ENCODE results near the gene GSS.
A peak's percentile ranks its signal among the peaks of the same experiment; 100 is the strongest.

The GSS gene

GRCh38 chr20:34970846-34971560, 15.4 kb upstream of the GSS start:
- Mint-ChIP-seq H3K4me1 (no peaks in the 10 kb centered on the region), H3K27me3 (no peaks in the 10 kb centered on the region), H3K27ac (no peak overlapping the region), H3K9me3 (no peaks in the 10 kb centered on the region), H3K4me3 (no peak overlapping the region)
- no peak for DNase-seq
- no peak for ATAC-seq

- Mint-ChIP-seq H3K4me1 (no peaks in the 10 kb centered on the region), H3K27ac (no peak overlapping the region), H3K9me3 (no peaks in the 10 kb centered on the region), H3K4me3 (no peak overlapping the region), H3K27me3 (no peaks in the 10 kb centered on the region)
- ATAC-seq (no peak), DNase-seq (no peak)
These were observed 14.7 kb upstream of the GSS start for GRCh38 chr20:34970193-34970840.

DNA sequence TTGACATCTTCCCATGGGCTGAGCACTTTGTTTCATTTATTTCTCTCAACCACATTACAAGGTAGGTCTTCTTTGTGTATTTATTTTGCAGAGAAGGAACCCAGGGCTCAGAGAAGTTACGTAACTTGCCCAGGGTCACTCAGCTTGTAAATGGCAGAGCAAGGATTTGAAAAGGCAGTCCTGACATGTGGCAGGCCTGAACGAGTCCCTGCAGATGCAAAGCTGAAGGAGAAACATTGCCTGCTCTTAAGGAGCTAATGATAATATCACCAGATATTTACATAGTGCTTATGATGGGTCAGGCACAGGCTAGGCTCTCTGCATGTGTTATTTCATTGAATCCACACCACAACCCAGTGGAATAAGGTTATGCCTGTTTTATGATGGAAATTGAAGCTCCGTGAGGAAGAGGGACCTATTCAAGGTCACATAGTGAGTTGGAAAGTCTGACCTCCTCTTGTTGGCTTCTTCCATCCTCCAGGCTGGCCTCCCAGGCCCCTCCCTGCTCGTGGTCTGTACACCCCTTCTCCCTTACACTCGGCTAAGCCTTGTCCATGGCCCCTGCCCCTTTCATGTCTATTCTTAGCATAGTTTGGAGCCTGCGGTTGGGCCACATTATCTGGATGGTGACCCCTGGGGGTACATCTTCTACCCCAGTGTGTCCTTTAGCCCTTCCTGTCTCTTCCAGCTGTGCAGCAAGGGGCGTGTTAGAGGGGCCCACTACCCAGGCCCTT, 12.6 kb upstream of the GSS start:
- no peaks in the 10 kb centered on the region for H3K9me3 Mint-ChIP-seq
- ATAC-seq, result no peak
- H3K4me3 Mint-ChIP-seq, result no peak overlapping the region
- no peaks in the 10 kb centered on the region for H3K27me3 Mint-ChIP-seq
- no peaks in the 10 kb centered on the region for H3K4me1 Mint-ChIP-seq
- peak overlapping the region; percentile 61 to 83 for H3K27ac Mint-ChIP-seq
- DNase-seq, result no peak

GRCh38 chr20:34967421-34967820, 11.8 kb upstream of the GSS start:
- Mint-ChIP-seq H3K27ac (no peak overlapping the region), H3K9me3 (no peaks in the 10 kb centered on the region), H3K4me3 (no peak overlapping the region), H3K27me3 (no peaks in the 10 kb centered on the region), H3K4me1 (no peaks in the 10 kb centered on the region)
- ATAC-seq, result no peak
- DNase-seq, result no peak

- Mint-ChIP-seq H3K27ac (peak overlapping the region in 1 of 2 donors; percentile 52), H3K9me3 (no peaks in the 10 kb centered on the region), H3K27me3 (no peaks in the 10 kb centered on the region), H3K4me1 (peaks cover 7% of the 10 kb centered on the region), H3K4me3 (no peak overlapping the region)
- ATAC-seq (no peak), DNase-seq (no peak)
These were observed 9.4 kb upstream of the GSS start for GRCh38 chr20:34965051-34965450.

DNA sequence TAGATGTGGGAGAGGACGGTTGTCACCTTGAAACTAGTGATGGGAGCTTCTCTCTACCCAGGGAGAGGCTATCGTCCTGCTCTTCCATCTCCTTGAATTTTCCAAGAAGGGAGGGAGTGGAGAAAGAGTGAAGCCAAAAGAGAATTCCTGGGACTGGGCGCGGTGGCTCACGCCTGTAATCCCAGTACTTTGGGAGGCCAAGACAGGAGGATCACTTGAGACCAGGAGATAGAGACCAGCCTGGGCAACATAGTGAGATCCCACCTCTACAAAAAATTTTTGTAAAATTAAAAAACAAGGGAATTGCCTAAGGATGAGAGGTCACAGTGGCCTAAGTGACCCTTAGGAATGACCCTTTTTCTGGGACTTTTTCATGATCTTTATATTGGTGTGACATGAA, 8.9 kb upstream of the GSS start:
- Mint-ChIP-seq H3K4me3 (no peak overlapping the region), H3K27me3 (no peaks in the 10 kb centered on the region), H3K4me1 (peaks cover 7% of the 10 kb centered on the region), H3K9me3 (no peaks in the 10 kb centered on the region), H3K27ac (no peak overlapping the region)
- ATAC-seq (no peak), DNase-seq (no peak)

GRCh38 chr20:34956751-34957472, 1.3 kb upstream of the GSS start:
- no peak overlapping the region for H3K4me3 Mint-ChIP-seq
- H3K4me1 Mint-ChIP-seq, result peaks cover 30% of the 10 kb centered on the region
- H3K27ac Mint-ChIP-seq, result peak overlapping the region in 1 of 2 donors; percentile 20
- no peak for ATAC-seq
- H3K9me3 Mint-ChIP-seq, result no peaks in the 10 kb centered on the region
- DNase-seq, result no peak
- no peaks in the 10 kb centered on the region for H3K27me3 Mint-ChIP-seq

DNA sequence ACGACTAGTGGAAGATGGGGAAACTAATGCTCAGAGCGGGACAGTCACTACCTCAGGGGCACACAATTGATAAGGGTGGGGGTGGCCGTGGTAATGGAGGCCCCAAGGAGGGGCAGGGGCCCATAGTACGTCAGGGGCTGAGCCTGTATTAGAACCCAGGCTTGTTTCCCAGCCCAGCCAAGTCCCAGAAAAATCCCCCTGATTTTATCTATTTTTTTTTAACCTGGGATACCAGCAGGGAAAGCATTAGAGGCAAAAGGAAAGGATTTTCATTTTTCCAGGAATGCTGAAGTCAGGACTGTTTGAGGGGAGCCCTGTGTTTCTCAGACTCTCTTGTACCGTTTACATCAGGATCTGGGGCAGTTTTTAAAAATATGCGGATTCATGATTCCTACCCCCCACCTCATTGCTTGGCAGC, 444 bp upstream of the GSS start:
- ATAC-seq (no peak), DNase-seq (no peak)
- no peaks in the 10 kb centered on the region for H3K9me3 Mint-ChIP-seq
- H3K27me3 Mint-ChIP-seq, result no peaks in the 10 kb centered on the region
- peak overlapping the region; percentile 94 to 98 for H3K27ac Mint-ChIP-seq
- H3K4me3 Mint-ChIP-seq, result peak overlapping the region; percentile 89 to 90
- peaks cover 30% of the 10 kb centered on the region for H3K4me1 Mint-ChIP-seq

- Mint-ChIP-seq H3K4me3 (peak overlapping the region; percentile 89 to 90), H3K27ac (peak overlapping the region; percentile 94 to 98), H3K4me1 (peaks cover 23% of the 10 kb centered on the region), H3K9me3 (no peaks in the 10 kb centered on the region), H3K27me3 (no peaks in the 10 kb centered on the region)
- DNase-seq (no peak), ATAC-seq (no peak)
These were observed 739 bp downstream of the GSS start for GRCh38 chr20:34954904-34955230.

DNA sequence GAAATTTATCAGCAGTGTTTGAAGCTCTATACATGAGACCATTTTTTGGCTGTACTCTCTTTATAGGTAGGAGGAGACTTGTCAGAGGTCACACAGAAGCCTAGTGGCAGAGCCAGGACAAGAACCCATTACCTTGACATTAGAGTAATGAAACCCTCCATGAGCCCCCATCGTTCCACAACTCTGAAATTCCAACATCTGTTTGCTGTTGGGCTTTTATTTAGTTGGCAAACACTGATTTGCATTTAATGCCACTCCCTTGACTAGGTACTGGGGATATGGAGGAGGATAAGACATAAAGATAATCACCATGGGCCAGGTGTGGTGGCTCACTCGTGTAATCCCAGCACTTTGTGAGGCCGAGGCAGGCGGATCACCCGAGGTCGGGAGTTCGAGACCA, 1.6 kb downstream of the GSS start:
- DNase-seq, result no peak
- H3K4me3 Mint-ChIP-seq, result peak overlapping the region in 1 of 2 donors; percentile 8

DNA sequence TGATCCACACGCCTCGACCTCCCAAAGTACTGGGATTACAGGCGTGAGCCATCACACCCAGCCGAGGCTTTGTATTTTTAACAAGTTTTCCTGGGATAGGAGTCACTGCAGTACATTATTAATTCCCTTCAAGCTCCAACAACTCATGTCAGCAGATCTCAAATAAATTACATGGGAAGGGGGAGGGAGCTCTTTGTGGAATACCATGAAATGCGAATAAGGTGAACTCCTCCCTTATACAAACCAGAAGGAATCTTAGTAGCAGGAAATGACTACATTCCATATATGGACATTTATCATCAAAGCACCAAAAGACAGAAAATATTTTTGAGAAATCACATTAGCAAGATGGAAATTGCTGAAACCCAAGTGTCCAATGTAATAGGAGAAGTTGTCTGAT, 2.9 kb downstream of the GSS start:
- ATAC-seq (no peak), DNase-seq (no peak)
- Mint-ChIP-seq H3K4me1 (peaks cover 23% of the 10 kb centered on the region), H3K27ac (no peak overlapping the region), H3K9me3 (no peaks in the 10 kb centered on the region), H3K4me3 (no peak overlapping the region), H3K27me3 (no peaks in the 10 kb centered on the region)

More for the DNA sequence above, 1.6 kb downstream of the GSS start:
- H3K9me3 Mint-ChIP-seq, result no peaks in the 10 kb centered on the region
- ATAC-seq, result no peak
- no peaks in the 10 kb centered on the region for H3K27me3 Mint-ChIP-seq
- H3K27ac Mint-ChIP-seq, result no peak overlapping the region
- peaks cover 23% of the 10 kb centered on the region for H3K4me1 Mint-ChIP-seq

- H3K4me3 Mint-ChIP-seq, result no peak overlapping the region
- no peaks in the 10 kb centered on the region for H3K27me3 Mint-ChIP-seq
- H3K27ac Mint-ChIP-seq, result no peak overlapping the region
- DNase-seq, result no peak
- no peak for ATAC-seq
- no peaks in the 10 kb centered on the region for H3K9me3 Mint-ChIP-seq
- peaks cover 23% of the 10 kb centered on the region for H3K4me1 Mint-ChIP-seq
These were observed 4.0 kb downstream of the GSS start for GRCh38 chr20:34951652-34952051.

DNA sequence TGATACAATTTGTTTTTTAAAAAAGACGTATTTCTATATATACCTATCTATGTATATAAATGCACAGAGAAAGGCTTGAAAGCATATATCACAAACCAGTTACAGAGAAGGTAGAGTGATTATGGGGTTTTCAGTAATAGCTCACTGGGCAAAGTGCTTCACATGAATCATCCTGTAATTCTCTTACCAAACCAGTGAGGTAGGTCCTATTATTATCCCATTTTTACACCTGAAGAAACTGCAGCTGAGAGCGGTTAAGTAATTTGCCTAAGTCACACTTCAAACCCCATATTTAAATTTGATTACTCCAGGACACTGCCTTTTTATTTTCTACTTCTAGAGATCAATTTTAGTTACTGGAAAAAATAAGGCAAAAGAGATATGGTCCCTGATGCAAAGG, 4.4 kb downstream of the GSS start:
- Mint-ChIP-seq H3K27ac (no peak overlapping the region), H3K4me1 (peaks cover 20% of the 10 kb centered on the region), H3K4me3 (no peak overlapping the region), H3K27me3 (no peaks in the 10 kb centered on the region), H3K9me3 (no peaks in the 10 kb centered on the region)
- ATAC-seq, result no peak
- no peak for DNase-seq

- DNase-seq (no peak), ATAC-seq (no peak)
- Mint-ChIP-seq H3K4me1 (peaks cover 3% of the 10 kb centered on the region), H3K27me3 (no peaks in the 10 kb centered on the region), H3K9me3 (no peaks in the 10 kb centered on the region), H3K27ac (no peak overlapping the region), H3K4me3 (no peak overlapping the region)
These were observed 6.5 kb downstream of the GSS start for GRCh38 chr20:34949120-34949519.

GRCh38 chr20:34948030-34948429, 7.6 kb downstream of the GSS start:
- Mint-ChIP-seq H3K27me3 (no peaks in the 10 kb centered on the region), H3K4me3 (no peak overlapping the region), H3K4me1 (peaks cover 11% of the 10 kb centered on the region), H3K27ac (no peak overlapping the region), H3K9me3 (no peaks in the 10 kb centered on the region)
- DNase-seq (no peak), ATAC-seq (no peak)

DNA sequence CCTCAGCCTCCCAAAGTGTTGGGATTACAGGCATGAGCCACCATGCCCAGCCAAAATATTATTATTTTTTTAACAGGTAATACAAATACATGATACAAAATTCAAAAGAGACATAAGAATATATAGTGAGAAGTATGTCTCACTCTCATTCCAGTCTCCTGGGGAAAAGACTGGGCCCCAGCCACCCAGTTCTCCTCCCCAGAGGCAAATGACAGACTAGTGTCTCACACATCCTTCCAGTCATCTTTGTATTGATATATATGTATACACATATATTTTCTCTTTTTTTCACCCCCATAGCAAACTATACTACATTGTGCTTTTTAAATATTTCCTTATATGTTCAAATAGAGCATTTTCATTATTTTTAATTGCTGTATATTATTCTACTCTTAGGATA, 8.3 kb downstream of the GSS start:
- ATAC-seq (no peak), DNase-seq (no peak)
- no peaks in the 10 kb centered on the region for H3K9me3 Mint-ChIP-seq
- H3K27me3 Mint-ChIP-seq, result no peaks in the 10 kb centered on the region
- H3K4me3 Mint-ChIP-seq, result no peak overlapping the region
- peaks cover 11% of the 10 kb centered on the region for H3K4me1 Mint-ChIP-seq
- no peak overlapping the region for H3K27ac Mint-ChIP-seq
